ENCODE results near the gene THAP7.

GRCh38 chr22:20952544-20953341, 49.2 kb downstream of the THAP7 start:
- no peak for TF ChIP-seq POLR2A (IDR thresholded peaks at IDR 0.05)
- TF ChIP-seq CTCF (IDR thresholded peaks at IDR 0.05) = no peak

Measured in tibial nerve (tissue), 3 donors.